ENCODE measurements around the gene SEC14L6. TPM values are rescaled to one million over a fixed set of nuclear protein-coding genes. Genes with fewer than 3 reads are reported as not detected.

SEC14L6 gene
- total and polyA plus RNA-seq, 9 of the 15 experiments (the other 6 are each of a cell fraction or from before 2014, with no cell fraction given) = 0.29 to 6.1 (median 1.9) TPM

GRCh38 chr22:30591588-30592359 is 45.2 kb upstream of the SEC14L6 start, which contains the start of gene PES1 (continued):
- TF ChIP-seq STAT6 (CRISPR knock-in tag; IDR thresholded peaks at IDR 0.05) (no peak), E2F8 (IDR thresholded peaks at IDR 0.05; ENCODE audit: low read depth, partially characterized antibody) (peak; percentile 91), GATA2 (CRISPR knock-in tag; IDR thresholded peaks at IDR 0.05) (no peak), ZNF696 (CRISPR knock-in tag; conservative IDR thresholded peaks at IDR 0.05) (no peak), BRD4 (IDR thresholded peaks at IDR 0.05) (0 out of 2 replicates have a peak, but pooled peaks have one; percentile 38), ZSCAN32 (CRISPR knock-in tag; IDR thresholded peaks at IDR 0.05) (no peak), ZNF217 (CRISPR knock-in tag; IDR thresholded peaks at IDR 0.05) (no peak), MCM3 (IDR thresholded peaks at IDR 0.05) (no peak), ZC3H11A (IDR thresholded peaks at IDR 0.05; ENCODE audit: low read depth, low read length) (no peak), JUN (IDR thresholded peaks at IDR 0.05; ENCODE audit: borderline replicate concordance, low read depth, low read length) (0 out of 2 replicates have a peak, but pooled peaks have one; percentile 50), JUN (CRISPR knock-in tag; IDR thresholded peaks at IDR 0.05; ENCODE audit: borderline replicate concordance) (no peak), MAFG (tag; conservative IDR thresholded peaks at IDR 0.05) (no peak), E2F5 (CRISPR knock-in tag; IDR thresholded peaks at IDR 0.05) (no peak), CGGBP1 (CRISPR knock-in tag; IDR thresholded peaks at IDR 0.05) (no peak), ARID2 (IDR thresholded peaks at IDR 0.05) (no peak), ZNF76 (CRISPR knock-in tag; IDR thresholded peaks at IDR 0.05; ENCODE audit: borderline replicate concordance) (peak; percentile 95; the same call in 1 of the 2 replicates), BRF1 (IDR thresholded peaks at IDR 0.05; ENCODE audit: borderline replicate concordance, extremely low read depth, insufficient read length) (no peak), MAFF (IDR thresholded peaks at IDR 0.05; ENCODE audit: low read length) (no peak), ZNF695 (CRISPR knock-in tag; IDR thresholded peaks at IDR 0.05) (no peak), PATZ1 (CRISPR knock-in tag; IDR thresholded peaks at IDR 0.05; ENCODE audit: borderline replicate concordance) (no peak)
